GM23248 (cell line): Measurements from ENCODE around the gene AKTIP. TPM values are rescaled to one million over a fixed set of nuclear protein-coding genes. Genes with fewer than 3 reads are reported as not detected.
"Not testable (repeated sequence)": the region's sequence is repeated elsewhere in the genome, so short reads cannot be mapped to it uniquely, and the experiment has no call there.

Experiments used
- DNase-seq: peaks from one replicate; pipeline ENCODE4 v3.0.0-alpha.2; 2015
- H2AFZ ChIP-seq: fragments of 200-600 bp; sonication (generic); 2 replicates; pipeline ENCODE4 v1.6.1; 2016; ENCODE audit warnings: antibody characterized with exemption
- H3F3A ChIP-seq: fragments of 200-600 bp; sonication (generic); 2 replicates; pipeline ENCODE4 v1.6.1; 2016; ENCODE audit warnings: mild to moderate bottlenecking, antibody characterized with exemption, mixed run types; ENCODE audit not compliant: insufficient read depth
- H3K27ac ChIP-seq: fragments of 200-600 bp; sonication (generic); 2 replicates; pipeline ENCODE4 v1.5.1; 2016; ENCODE audit warnings: mild to moderate bottlenecking
- H3K27me3 ChIP-seq: fragments of 200-600 bp; sonication (generic); replicated peaks from 2 replicates; pipeline ENCODE4 v1.6.1; 2016; ENCODE audit warnings: mild to moderate bottlenecking; ENCODE audit not compliant: insufficient read depth
- H3K36me3 ChIP-seq: fragments of 200-600 bp; sonication (generic); 2 replicates; pipeline ENCODE4 v1.6.1; 2016; ENCODE audit warnings: low read depth, mild to moderate bottlenecking
- H3K4me1 ChIP-seq: fragments of 200-600 bp; sonication (generic); 2 replicates; pipeline ENCODE4 v1.6.1; 2016; ENCODE audit warnings: mild to moderate bottlenecking; ENCODE audit not compliant: insufficient read depth
- H3K4me2 ChIP-seq: fragments of 200-600 bp; sonication (generic); one replicate; pipeline ENCODE4 v1.6.1; 2016; ENCODE audit warnings: mild to moderate bottlenecking; ENCODE audit not compliant: unreplicated experiment
- H3K4me3 ChIP-seq: fragments of 200-600 bp; sonication (generic); 2 replicates; pipeline ENCODE4 v1.5.1; 2016; ENCODE audit warnings: mild to moderate bottlenecking
- H3K79me2 ChIP-seq: fragments of 200-600 bp; sonication (generic); 2 replicates; pipeline ENCODE4 v1.6.1; 2016; ENCODE audit warnings: mild to moderate bottlenecking; ENCODE audit not compliant: insufficient read depth
- H3K9ac ChIP-seq: fragments of 200-600 bp; sonication (generic); 2 replicates; pipeline ENCODE4 v1.6.1; 2016; ENCODE audit warnings: mild to moderate bottlenecking
- H3K9me2 ChIP-seq: fragments of 200-600 bp; sonication (generic); 2 replicates; pipeline ENCODE4 v1.6.1; 2016; ENCODE audit warnings: mixed run types, mild to moderate bottlenecking, moderate library complexity; ENCODE audit not compliant: insufficient read depth
- H3K9me3 ChIP-seq: fragments of 200-600 bp; sonication (generic); one replicate; pipeline ENCODE4 v1.6.1; 2017; ENCODE audit warnings: low read depth
- H4K20me1 ChIP-seq: fragments of 200-600 bp; sonication (generic); 2 replicates; pipeline ENCODE4 v1.6.0; 2016; ENCODE audit not compliant: insufficient read depth
- EZH2 ChIP-seq: fragments of 200-600 bp; sonication (generic); IDR thresholded peaks from 2 replicates; pipeline ENCODE4 v1.6.1; 2018; ENCODE audit warnings: antibody characterized with exemption, mild to moderate bottlenecking; ENCODE audit not compliant: insufficient read depth, poor library complexity, severe bottlenecking
- EZH2phosphoT487 ChIP-seq: fragments of 200-600 bp; sonication (generic); IDR thresholded peaks from 2 replicates; pipeline ENCODE4 v1.6.1; 2018; ENCODE audit warnings: antibody characterized with exemption, moderate library complexity, mild to moderate bottlenecking, low read depth; ENCODE audit not compliant: insufficient read depth
- WGBS, 2 experiments: methylation state at CpG; one replicate each; pipeline ENCODE4 v1.1.6; 2015 to 2017; ENCODE audit warnings: low lambda C conversion rate in 2 of 2, low coverage in 1 of 2; ENCODE audit errors: missing lambda C conversion rate in 2 of 2; 5-methylcytosine and 5-hydroxymethylcytosine counted together
- in situ Hi-C: fragments of 300-500 bp; cut with MboI; formaldehyde crosslinking; loops from 2 replicates; pipeline ENCODE4 v1.15.0; 2020
- polyA plus RNA-seq: library from polyadenylated mRNA; unstranded; fragments of >200 nt; fragmentation: Nextera tagmentation; extraction: Ambion mirVana; gene quantifications from 2 replicates; pipeline ENCODE4 v1.2.1, GENCODE V29; 2016
- total RNA-seq: library from RNA; depleted of rRNA; stranded (reverse); fragments of >200 nt; shearing (Covaris generic); gene quantifications from 2 replicates; pipeline ENCODE4 v1.2.3, GENCODE V29; 2014

AKTIP gene
- total and polyA plus RNA-seq, 2 experiments from 2014 or later, result 16.4 to 23.7 TPM

DNA sequence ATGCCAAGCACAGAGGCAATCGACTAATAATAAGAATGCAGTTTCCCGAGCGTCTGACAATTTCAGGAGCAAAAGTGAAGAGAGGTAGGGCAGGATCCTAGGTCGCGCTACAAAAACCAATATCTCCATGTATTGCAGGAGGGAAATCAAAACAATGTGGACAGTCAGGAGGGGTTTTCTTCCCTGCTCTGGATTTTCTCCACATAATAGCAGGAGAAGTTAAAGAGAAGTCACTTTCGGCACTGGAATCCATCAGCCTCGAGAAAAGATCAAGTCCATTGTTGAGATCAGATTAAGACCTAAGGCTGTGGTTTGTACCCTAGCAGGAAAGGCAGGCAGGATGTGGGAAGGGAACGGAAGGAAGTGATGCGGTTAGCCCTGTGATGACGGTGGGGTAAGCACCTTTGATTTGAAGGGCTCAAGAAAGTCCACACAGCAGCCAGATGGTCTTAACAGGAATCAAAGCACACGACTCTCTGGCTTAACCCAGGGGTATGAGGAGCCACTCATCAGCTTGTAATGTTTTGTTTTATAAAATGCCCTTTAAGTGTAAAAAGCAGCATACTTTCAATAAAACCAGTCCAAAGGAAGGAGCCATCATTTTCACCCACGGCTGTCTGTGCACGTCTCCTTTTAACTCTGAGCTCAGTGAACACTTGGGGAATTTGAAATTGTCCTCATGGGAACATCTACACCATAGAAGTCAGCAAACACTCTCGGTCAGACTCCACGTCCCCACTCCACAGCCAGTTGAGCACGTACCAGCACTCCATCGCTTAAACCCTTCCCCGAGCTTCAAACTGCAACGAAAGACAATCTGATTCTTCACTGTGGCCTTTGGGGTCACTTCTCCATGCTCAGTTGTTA, 15.8 kb upstream of the AKTIP start:
- Histone ChIP-seq H3K27ac (no peak overlapping the region), H3K9me3 (no peaks in the 10 kb centered on the region), H3K79me2 (no peaks in the 10 kb centered on the region), H3K4me3 (no peak overlapping the region), H3K4me1 (no peaks in the 10 kb centered on the region), H3F3A (no peaks in the 10 kb centered on the region), H3K4me2 (peak overlapping the region; percentile 20), H3K9ac (no peak overlapping the region), H3K9me2 (no peaks in the 10 kb centered on the region), H3K27me3 (no peaks in the 10 kb centered on the region), H4K20me1 (no peaks in the 10 kb centered on the region), H2AFZ (peak overlapping the region; percentile 13; the same call in 1 of the 2 replicates), H3K36me3 (no peaks in the 10 kb centered on the region)
- TF ChIP-seq EZH2 (no peak), EZH2phosphoT487 (no peak)
- in situ Hi-C loops, result no loop called here
- WGBS, 2 experiments, result 68 to 70% methylated on average over 19 of the region's 19 CpGs
- peak; percentile 8 for DNase-seq

DNA sequence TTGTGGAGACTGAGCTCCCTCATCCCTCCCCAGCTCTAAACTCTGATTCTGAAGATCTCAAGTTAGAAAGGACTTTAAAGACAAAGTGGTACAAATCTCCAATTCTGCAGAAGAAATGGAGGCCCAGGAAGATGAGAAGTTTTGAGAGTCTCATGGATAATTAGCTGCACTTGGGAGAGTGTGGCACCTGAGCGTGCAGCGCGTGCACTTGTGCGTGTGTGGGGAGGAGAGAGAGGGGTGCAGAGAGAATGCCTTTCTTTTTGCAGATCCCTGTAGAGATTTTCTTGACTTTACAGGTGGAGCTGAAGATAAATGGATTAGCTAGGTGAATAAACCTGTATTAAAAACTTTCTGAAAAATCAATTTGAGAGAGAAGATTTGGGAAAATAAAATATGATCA, 14.8 kb upstream of the AKTIP start:
- WGBS, 2 experiments, result 98 to 99% methylated on average over 4 of the region's 4 CpGs
- Histone ChIP-seq H3K4me1 (no peaks in the 10 kb centered on the region), H2AFZ (no peak overlapping the region), H4K20me1 (no peaks in the 10 kb centered on the region), H3K9me2 (no peaks in the 10 kb centered on the region), H3K4me3 (no peak overlapping the region), H3K36me3 (no peaks in the 10 kb centered on the region), H3K9ac (no peak overlapping the region), H3K9me3 (no peaks in the 10 kb centered on the region), H3K27ac (no peak overlapping the region), H3K27me3 (no peaks in the 10 kb centered on the region), H3K4me2 (no peak overlapping the region), H3K79me2 (no peaks in the 10 kb centered on the region), H3F3A (no peaks in the 10 kb centered on the region)
- DNase-seq, result no peak
- TF ChIP-seq EZH2 (no peak), EZH2phosphoT487 (no peak)
- in situ Hi-C loops, result no loop called here

DNA sequence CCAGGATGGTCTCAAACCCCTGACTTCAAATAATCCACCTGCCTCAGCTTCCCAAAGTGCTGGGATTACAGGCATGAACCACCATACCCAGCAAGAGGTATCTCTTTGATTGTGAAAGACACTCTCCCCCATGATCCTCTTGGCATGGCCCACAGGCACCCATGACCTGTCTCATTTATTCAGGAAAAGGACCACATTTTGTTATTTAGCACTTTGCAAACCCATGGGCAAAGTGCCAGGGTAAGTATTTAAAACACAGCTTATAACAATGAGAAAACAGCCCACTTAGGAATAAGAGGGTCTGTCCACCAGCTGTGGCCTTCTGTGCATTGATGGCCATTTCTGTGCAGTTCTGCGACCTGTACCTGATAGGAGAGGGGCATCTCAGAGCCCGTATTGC, 12.8 kb upstream of the AKTIP start:
- no peaks in the 10 kb centered on the region for H3K27me3 ChIP-seq
- no peak overlapping the region for H3K4me3 ChIP-seq
- H4K20me1 ChIP-seq, result no peaks in the 10 kb centered on the region
- no peaks in the 10 kb centered on the region for H3K9me2 ChIP-seq
- H3K9ac ChIP-seq, result no peak overlapping the region
- no peaks in the 10 kb centered on the region for H3K36me3 ChIP-seq
- in situ Hi-C loops, result no loop called here
- DNase-seq, result no peak
- H3K79me2 ChIP-seq, result no peaks in the 10 kb centered on the region
- TF ChIP-seq EZH2 (no peak), EZH2phosphoT487 (no peak)
- WGBS, 2 experiments, result 46 to 50% methylated on average over 2 of the region's 2 CpGs
- H3K4me2 ChIP-seq, result no peak overlapping the region
- no peaks in the 10 kb centered on the region for H3K4me1 ChIP-seq
- H3K9me3 ChIP-seq, result no peaks in the 10 kb centered on the region
- no peak overlapping the region for H3K27ac ChIP-seq
- no peaks in the 10 kb centered on the region for H3F3A ChIP-seq
- no peak overlapping the region for H2AFZ ChIP-seq

DNA sequence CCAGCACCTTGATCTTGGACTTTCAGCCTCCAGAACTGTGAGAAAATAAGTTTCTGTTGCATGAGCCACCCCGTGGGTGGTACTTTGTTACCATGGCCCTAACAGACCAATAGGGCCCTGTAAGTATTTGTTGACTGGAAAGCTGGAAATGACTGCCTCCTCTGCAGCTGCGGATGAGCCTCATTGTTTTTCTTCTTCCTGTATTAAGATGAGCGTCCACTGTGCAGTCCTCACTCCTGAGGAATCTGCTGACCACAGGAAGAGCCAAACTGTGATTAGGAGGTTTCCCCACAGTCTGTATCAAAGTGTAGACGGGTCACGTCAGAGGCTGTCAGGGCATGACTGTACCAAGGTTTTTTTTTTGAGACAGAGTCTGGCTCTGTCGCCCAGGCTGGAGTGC, 12.2 kb upstream of the AKTIP start:
- H3K79me2 ChIP-seq, result no peaks in the 10 kb centered on the region
- H3K27me3 ChIP-seq, result no peaks in the 10 kb centered on the region
- no peak overlapping the region for H3K4me3 ChIP-seq
- no peaks in the 10 kb centered on the region for H3K9me2 ChIP-seq
- H3K9ac ChIP-seq, result no peak overlapping the region
- TF ChIP-seq EZH2phosphoT487 (no peak), EZH2 (no peak)
- no peaks in the 10 kb centered on the region for H3K9me3 ChIP-seq
- WGBS, 2 experiments, result 78 to 80% methylated on average over 6 of the region's 6 CpGs
- no peak overlapping the region for H3K4me2 ChIP-seq
- no peaks in the 10 kb centered on the region for H3F3A ChIP-seq
- in situ Hi-C loops, result no loop called here
- no peak overlapping the region for H3K27ac ChIP-seq
- peak; percentile 16 for DNase-seq
- H4K20me1 ChIP-seq, result no peaks in the 10 kb centered on the region
- H2AFZ ChIP-seq, result no peak overlapping the region
- no peaks in the 10 kb centered on the region for H3K36me3 ChIP-seq
- peaks cover 4% of the 10 kb centered on the region for H3K4me1 ChIP-seq

DNA sequence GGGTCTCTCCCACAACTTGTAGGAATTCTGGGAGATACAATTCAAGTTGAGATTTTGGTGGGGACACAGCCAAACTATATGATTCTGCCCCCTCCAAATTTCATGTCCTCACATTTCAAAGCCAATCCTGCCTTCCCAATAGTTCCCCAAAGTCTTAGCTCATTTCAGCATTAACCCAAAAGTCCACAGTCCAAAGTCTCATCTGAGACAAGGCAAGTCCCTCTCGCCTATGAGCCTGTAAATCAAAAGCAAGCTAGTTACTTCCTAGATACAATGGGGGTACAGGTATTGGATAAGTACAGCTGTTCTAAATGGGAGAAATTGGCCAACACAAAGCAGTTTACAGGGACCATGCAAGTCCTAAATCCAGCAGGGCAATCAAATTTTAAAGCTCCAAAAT, 9.8 kb upstream of the AKTIP start:
- H3K27ac ChIP-seq, in situ Hi-C loops, H2AFZ ChIP-seq, H3K9ac ChIP-seq, H3K79me2 ChIP-seq, H3K27me3 ChIP-seq, H3K4me2 ChIP-seq, H3F3A ChIP-seq, H3K36me3 ChIP-seq, H3K4me3 ChIP-seq, DNase-seq, H3K9me2 ChIP-seq, H3K9me3 ChIP-seq, H4K20me1 ChIP-seq, H3K4me1 ChIP-seq: not testable (repeated sequence)
- WGBS, 2 experiments, result 35 to 56% methylated on average over 1 of the region's 1 CpG
